GM19324 (cell line): ENCODE results near the gene EPB41.

Source experiments
- ATAC-seq: cut with Tn5 transposase; IDR thresholded peaks from one replicate; pipeline ENCODE4 v1.9.1; 2021; ENCODE audit warnings: mild to moderate bottlenecking, moderate library complexity; ENCODE audit not compliant: unreplicated experiment, low FRiP score

The EPB41 gene

GRCh38 chr1:28971980-28972771, 57.8 kb downstream of the EPB41 start:
- ATAC-seq, result no peak

GRCh38 chr1:28973596-28974421, 59.4 kb downstream of the EPB41 start:
- no peak for ATAC-seq

GRCh38 chr1:28974432-28974831, 60.1 kb downstream of the EPB41 start:
- ATAC-seq, result no peak

GRCh38 chr1:28976248-28976647, 61.9 kb downstream of the EPB41 start:
- no peak for ATAC-seq

- ATAC-seq, result no peak
Observed at GRCh38 chr1:28981210-28981609, 66.8 kb downstream of the EPB41 start.

GRCh38 chr1:28982198-28982597, 67.8 kb downstream of the EPB41 start:
- ATAC-seq, result no peak

GRCh38 chr1:28983091-28983490, 68.7 kb downstream of the EPB41 start:
- no peak for ATAC-seq

- no peak for ATAC-seq
Observed at GRCh38 chr1:28983509-28984310, 69.3 kb downstream of the EPB41 start.

GRCh38 chr1:28984311-28984684, 69.9 kb downstream of the EPB41 start:
- no peak for ATAC-seq

- no peak for ATAC-seq
Observed at GRCh38 chr1:28985427-28985826, 71.1 kb downstream of the EPB41 start.

- ATAC-seq, result no peak
Observed at GRCh38 chr1:28986306-28986910, 72.0 kb downstream of the EPB41 start.

GRCh38 chr1:29002792-29003191, 88.4 kb downstream of the EPB41 start:
- no peak for ATAC-seq

GRCh38 chr1:29004288-29004687, 89.9 kb downstream of the EPB41 start:
- no peak for ATAC-seq

GRCh38 chr1:29004798-29005197, 90.4 kb downstream of the EPB41 start:
- ATAC-seq, result no peak

GRCh38 chr1:29011775-29012174, 97.4 kb downstream of the EPB41 start:
- no peak for ATAC-seq

- ATAC-seq, result no peak
Observed at GRCh38 chr1:29017235-29017634, 102.9 kb downstream of the EPB41 start.

GRCh38 chr1:29017975-29018712, 103.8 kb downstream of the EPB41 start:
- ATAC-seq, result no peak

- ATAC-seq, result no peak
Observed at GRCh38 chr1:29022620-29023019, 108.3 kb downstream of the EPB41 start.

GRCh38 chr1:29029667-29030066, 115.3 kb downstream of the EPB41 start:
- no peak for ATAC-seq

GRCh38 chr1:29032841-29033240, 118.5 kb downstream of the EPB41 start:
- no peak for ATAC-seq
